Adipose tissue (tissue), 3 donors: ENCODE data around the gene ALAS2. TPM values are rescaled to one million over a fixed set of nuclear protein-coding genes. Genes with fewer than 3 reads are reported as not detected.

Experiments
- H3K27ac ChIP-seq: one replicate; pipeline ENCODE4 v1.5.1; 2013; ENCODE audit warnings: low read depth, low read length
- WGBS, 3 donors: extraction: QIAGEN DNeasy Blood & Tissue Kit; methylation state at CpG; one replicate each; pipeline ENCODE4 v1.1.7; 2013; 5-methylcytosine and 5-hydroxymethylcytosine counted together
- polyA plus RNA-seq, 3 donors: library from polyadenylated mRNA; stranded (reverse); fragments of 200-250 nt; gene quantifications; one replicate each; pipeline ENCODE4 v1.2.3, GENCODE V29; 2013
- donor health status: healthy with polysubstance abuse.
- donor health status: Bipolar disorder and iron deficiency.
- donor health status: healthy.

Gene ALAS2
- polyA plus RNA-seq, 3 donors, result 0.12 to 0.21 TPM; not detected in 1

- H3K27ac ChIP-seq, result no peak overlapping the region
- WGBS, 3 donors, result 78 to 100% (median 90%) methylated on average over 1 of the region's 1 CpG
Observed at GRCh38 chrX:54961750-54962149, 69.0 kb downstream of the ALAS2 start.

Other genes with a start within 250 kb of the ALAS2 start
- gene ITIH6, start 232.7 kb downstream of the ALAS2 start, polyA plus RNA-seq, result not detected
- 10 to 100 TPM; 44.1 to 79.6 (median 67.6) TPM for gene MAGED2, start 223.2 kb downstream of the ALAS2 start, polyA plus RNA-seq
- 1 to 10 TPM; 2.3 to 4.8 (median 4.3) TPM for gene TRO, start 110.2 kb downstream of the ALAS2 start, polyA plus RNA-seq
- 10 to 100 TPM in 1 of 3 donors, 1 to 10 TPM in 2; 2.4 to 31.0 (median 7.3) TPM for gene PFKFB1, start 36.8 kb downstream of the ALAS2 start, polyA plus RNA-seq
- gene APEX2, start 30.6 kb downstream of the ALAS2 start, polyA plus RNA-seq, result 10 to 100 TPM in 1 of 3 donors, 1 to 10 TPM in 2; 4.8 to 10.4 (median 7.1) TPM
- not detected for gene PAGE2B, start 44.1 kb upstream of the ALAS2 start, polyA plus RNA-seq
- not detected for gene PAGE2, start 58.0 kb upstream of the ALAS2 start, polyA plus RNA-seq
- gene PAGE5, start 189.4 kb upstream of the ALAS2 start, polyA plus RNA-seq, result not detected
- not detected for gene PAGE3, start 233.9 kb upstream of the ALAS2 start, polyA plus RNA-seq